Measurements from ENCODE around the gene NTNG1. TPM values are rescaled to one million over a fixed set of nuclear protein-coding genes. Genes with fewer than 3 reads are reported as not detected.

NTNG1 gene
- total and polyA plus RNA-seq, 2 of the 4 experiments (the other 2 are of a cell fraction), result 1.2 to 2.3 TPM

GRCh38 chr1:107264007-107264406 lies 123.2 kb downstream of the NTNG1 start:
- TF ChIP-seq MXI1 (IDR thresholded peaks at IDR 0.05; ENCODE audit: borderline replicate concordance, low read depth, low read length) (no peak), MAZ (IDR thresholded peaks at IDR 0.05; ENCODE audit: borderline replicate concordance, low read depth, low read length) (no peak), CTCF (conservative IDR thresholded peaks at IDR 0.05; ENCODE audit: low read depth, low read length) (no peak), RCOR1 (IDR thresholded peaks at IDR 0.05; ENCODE audit: insufficient replicate concordance, low read length) (no peak), BHLHE40 (IDR thresholded peaks at IDR 0.05; ENCODE audit: low read depth, low read length) (no peak), NFE2L2 (IDR thresholded peaks at IDR 0.05; ENCODE audit: low read depth, low read length) (no peak), USF2 (IDR thresholded peaks at IDR 0.05; ENCODE audit: low read depth, low read length) (no peak), CEBPB (IDR thresholded peaks at IDR 0.05; ENCODE audit: low read depth, low read length) (no peak), ELK1 (IDR thresholded peaks at IDR 0.05; ENCODE audit: borderline replicate concordance, low read depth, low read length) (no peak), RAD21 (IDR thresholded peaks at IDR 0.05; ENCODE audit: low read length) (no peak), CHD1 (IDR thresholded peaks at IDR 0.05; ENCODE audit: low read depth, low read length) (no peak), RFX5 (IDR thresholded peaks at IDR 0.05; ENCODE audit: low read depth, low read length) (no peak)
- dilution Hi-C loops (cut with HindIII; ENCODE audit: low sequenced_read_pairs, unreplicated experiment), result no loop called here
- 100% methylated on average over 2 of the region's 4 CpGs; no CpG with 5 or more reads in 1 of the 2 experiments for WGBS, 2 experiments (ENCODE audit: extremely low coverage in 2 of 2, insufficient read length in 1 of 2)

More at GRCh38 chr1:107264007-107264406, 123.2 kb downstream of the NTNG1 start:
- Histone ChIP-seq H2AK5ac (ENCODE audit: low read depth, low read length) (no peak overlapping the region), H3K27ac (ENCODE audit: insufficient read depth, low read length) (no peak overlapping the region), H3K23ac (ENCODE audit: low read depth, low read length) (no peak overlapping the region), H4K5ac (ENCODE audit: low read depth, low read length) (no peak overlapping the region), H3K4me3 (ENCODE audit: insufficient read depth, low read depth, low read length) (no peak overlapping the region), H2BK120ac (ENCODE audit: low read depth, low read length) (no peak overlapping the region), H3K14ac (replicated peaks; ENCODE audit: low read depth, low read length) (no peak overlapping the region), H2BK20ac (ENCODE audit: low read depth, low read length) (no peak overlapping the region), H2BK15ac (ENCODE audit: low read depth, low read length) (no peak overlapping the region), H3K9me1 (ENCODE audit: insufficient read depth, low read length) (no peaks in the 10 kb centered on the region), H3K18ac (ENCODE audit: low read depth, low read length) (no peak overlapping the region), H3K4me1 (ENCODE audit: control insufficient read depth, insufficient read depth, low read length) (no peaks in the 10 kb centered on the region), H2AK9ac (replicated peaks; ENCODE audit: low read depth, low read length, poor library complexity) (no peak overlapping the region), H3K27me3 (ENCODE audit: control insufficient read depth, insufficient read depth, low read length) (no peaks in the 10 kb centered on the region), H3K36me3 (ENCODE audit: control insufficient read depth, insufficient read depth, low read length) (no peaks in the 10 kb centered on the region), H3K4me2 (ENCODE audit: low read depth, low read length) (no peak overlapping the region), H4K91ac (ENCODE audit: insufficient read depth, low read depth, low read length) (no peak overlapping the region), H3K56ac (ENCODE audit: extremely low read depth, insufficient read depth, low read length) (no peak overlapping the region), H3K9me3 (ENCODE audit: control insufficient read depth, insufficient read depth, low read length) (no peaks in the 10 kb centered on the region), H3K4ac (ENCODE audit: low read depth, low read length) (no peak overlapping the region), H3K79me1 (ENCODE audit: low read depth in 1 of 2, low read length in 2 of 2) (no peaks in the 10 kb centered on the region), H4K8ac (ENCODE audit: low read depth in 2 of 2, low read length in 2 of 2) (no peak overlapping the region), H2BK5ac (ENCODE audit: low read depth, low read length, poor library complexity, severe bottlenecking) (no peak overlapping the region), H3K9ac (ENCODE audit: low read depth, low read length) (no peak overlapping the region), H2AFZ (replicated peaks; ENCODE audit: low read length, poor library complexity) (no peak overlapping the region), H4K20me1 (ENCODE audit: insufficient read depth, low read length) (no peaks in the 10 kb centered on the region)
- in situ Hi-C loops (cut with MboI; ENCODE audit: low sequenced_read_pairs), result no loop called here
- intact Hi-C loops (cut with micrococcal nuclease), result no loop called here
- BruUV-seq (replicated peaks), result no TSS peak
- ATAC-seq (ENCODE audit: low read depth), result no peak
- CTCF ChIA-PET, result no interaction called here
- POLR2A ChIA-PET (ENCODE audit: unreplicated experiment), result no interaction called here
- no peak for DNase-seq

Measured in IMR-90 (cell line).